LNCAP (cell line): ENCODE data around the gene NAT8L.

Experiments used
- TF ChIP-seq, protein P1 (sequence below): fragments of 450-650 bp; IDR thresholded peaks from 2 replicates; pipeline ENCODE4 v1.5.1; 2017; ENCODE audit warnings: mild to moderate bottlenecking

The NAT8L gene

DNA sequence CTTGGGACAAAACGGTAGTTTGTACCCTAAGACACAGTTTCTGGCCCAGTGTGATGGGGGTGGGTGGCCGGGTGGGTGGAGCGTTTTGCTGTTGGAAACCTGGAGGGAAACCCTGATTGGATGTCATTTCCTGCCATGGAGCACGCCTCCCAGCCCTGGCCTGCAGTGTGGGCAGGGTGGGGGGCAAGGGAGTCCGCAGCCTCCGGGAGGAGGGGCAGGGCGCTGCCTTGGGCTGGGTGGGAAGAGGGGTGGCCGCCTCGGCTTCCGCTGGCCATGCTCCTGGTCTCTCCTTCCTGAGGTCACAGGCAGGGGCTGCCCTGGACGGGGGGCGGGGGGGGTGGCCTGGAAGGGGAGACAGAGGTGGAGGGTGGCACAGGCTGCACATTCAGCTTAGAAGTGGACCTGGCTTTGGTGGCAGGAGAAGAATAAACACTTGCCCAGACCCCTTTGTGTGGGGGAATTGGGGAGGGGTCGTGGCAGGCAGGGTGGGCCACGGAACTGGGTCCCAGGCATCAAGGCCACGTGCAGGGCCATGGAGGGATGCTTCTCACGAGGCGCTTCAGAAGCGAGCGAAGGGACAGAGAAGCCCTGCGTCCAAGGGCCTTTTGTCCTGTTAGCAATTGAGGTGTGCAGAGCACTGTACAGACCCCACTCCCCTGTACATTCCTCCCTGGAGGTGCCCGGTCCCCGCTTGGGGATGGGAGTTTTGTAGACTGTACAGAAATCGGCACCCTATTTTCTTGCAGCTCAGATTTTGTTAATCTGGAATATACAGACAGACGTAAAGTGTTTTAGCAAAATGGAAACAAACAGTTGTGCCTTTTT lies 6.2 kb downstream of the NAT8L start:
- TF ChIP-seq, protein P1, sequence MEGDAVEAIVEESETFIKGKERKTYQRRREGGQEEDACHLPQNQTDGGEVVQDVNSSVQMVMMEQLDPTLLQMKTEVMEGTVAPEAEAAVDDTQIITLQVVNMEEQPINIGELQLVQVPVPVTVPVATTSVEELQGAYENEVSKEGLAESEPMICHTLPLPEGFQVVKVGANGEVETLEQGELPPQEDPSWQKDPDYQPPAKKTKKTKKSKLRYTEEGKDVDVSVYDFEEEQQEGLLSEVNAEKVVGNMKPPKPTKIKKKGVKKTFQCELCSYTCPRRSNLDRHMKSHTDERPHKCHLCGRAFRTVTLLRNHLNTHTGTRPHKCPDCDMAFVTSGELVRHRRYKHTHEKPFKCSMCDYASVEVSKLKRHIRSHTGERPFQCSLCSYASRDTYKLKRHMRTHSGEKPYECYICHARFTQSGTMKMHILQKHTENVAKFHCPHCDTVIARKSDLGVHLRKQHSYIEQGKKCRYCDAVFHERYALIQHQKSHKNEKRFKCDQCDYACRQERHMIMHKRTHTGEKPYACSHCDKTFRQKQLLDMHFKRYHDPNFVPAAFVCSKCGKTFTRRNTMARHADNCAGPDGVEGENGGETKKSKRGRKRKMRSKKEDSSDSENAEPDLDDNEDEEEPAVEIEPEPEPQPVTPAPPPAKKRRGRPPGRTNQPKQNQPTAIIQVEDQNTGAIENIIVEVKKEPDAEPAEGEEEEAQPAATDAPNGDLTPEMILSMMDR: no peak

DNA sequence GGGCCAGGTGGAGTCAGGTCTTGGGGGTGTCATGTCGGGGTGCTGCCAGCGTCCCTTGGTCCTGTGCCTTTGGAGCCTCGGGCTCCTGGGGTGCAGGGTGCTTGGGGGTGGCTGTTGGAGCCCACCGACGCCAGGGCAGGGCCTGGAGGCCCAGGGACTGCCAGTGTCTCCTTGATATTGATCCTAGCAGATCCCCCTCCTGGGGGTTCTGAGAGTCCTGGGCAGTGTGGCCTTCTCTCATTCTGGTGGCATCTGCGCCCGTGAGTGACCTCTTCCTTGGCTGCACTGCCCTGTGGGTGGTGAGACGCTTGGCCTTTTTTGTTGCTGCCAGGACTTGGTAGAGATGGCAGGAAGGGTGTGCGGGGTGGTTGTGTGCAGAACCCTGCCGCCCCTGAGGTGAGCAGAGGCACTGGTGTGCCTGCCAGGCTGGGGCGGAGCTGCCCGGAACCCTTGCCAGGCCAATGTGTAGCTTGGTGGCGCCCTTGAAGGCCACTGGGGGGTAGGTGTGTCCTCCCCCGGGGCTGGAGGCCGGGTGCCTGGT lies 7.0 kb downstream of the NAT8L start:
- TF ChIP-seq, protein P1: no peak

DNA sequence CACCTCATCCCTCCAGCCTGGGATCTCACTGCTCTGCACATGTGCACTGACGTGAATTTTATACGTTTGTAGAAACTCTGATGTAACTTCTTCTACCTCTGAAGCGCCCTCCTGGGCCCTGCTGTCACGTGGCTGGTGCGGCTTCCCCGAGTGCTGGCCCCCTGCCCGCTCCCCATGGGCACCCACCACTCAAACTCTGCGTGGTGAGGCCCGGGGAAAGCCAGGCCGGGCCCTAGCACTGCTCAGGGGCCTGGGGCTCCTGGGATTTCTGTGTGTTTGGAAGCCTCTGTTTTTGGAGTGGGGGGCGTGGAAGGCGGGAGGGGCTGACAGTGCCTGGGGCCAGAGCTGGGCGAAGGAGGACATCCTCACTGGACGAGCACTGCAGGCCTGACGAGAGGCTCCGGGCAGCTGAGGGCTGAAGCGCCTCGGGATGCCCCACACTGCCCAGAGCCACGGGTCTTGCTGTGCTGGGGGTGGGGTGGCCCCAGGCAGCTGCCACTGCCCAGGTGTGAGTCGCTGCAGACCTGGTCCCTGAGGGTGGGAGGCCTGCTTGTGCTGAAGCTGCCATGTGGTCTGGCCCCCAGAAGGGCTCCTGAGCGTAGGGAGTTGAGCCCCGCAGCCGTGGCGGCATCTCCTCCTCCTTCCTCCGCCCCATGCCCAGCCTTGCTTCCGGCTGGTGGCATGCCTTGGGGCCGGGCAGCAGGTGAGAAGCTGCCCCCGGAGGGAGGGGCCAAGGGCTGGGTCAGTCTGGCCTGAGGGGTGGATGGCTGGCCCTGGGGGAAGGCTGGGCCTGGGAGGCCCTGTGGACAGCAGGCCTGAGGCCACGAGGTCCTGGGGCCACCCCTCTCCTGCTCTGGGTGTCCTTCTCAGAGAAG lies 7.7 kb downstream of the NAT8L start:
- TF ChIP-seq, protein P1: no peak

DNA sequence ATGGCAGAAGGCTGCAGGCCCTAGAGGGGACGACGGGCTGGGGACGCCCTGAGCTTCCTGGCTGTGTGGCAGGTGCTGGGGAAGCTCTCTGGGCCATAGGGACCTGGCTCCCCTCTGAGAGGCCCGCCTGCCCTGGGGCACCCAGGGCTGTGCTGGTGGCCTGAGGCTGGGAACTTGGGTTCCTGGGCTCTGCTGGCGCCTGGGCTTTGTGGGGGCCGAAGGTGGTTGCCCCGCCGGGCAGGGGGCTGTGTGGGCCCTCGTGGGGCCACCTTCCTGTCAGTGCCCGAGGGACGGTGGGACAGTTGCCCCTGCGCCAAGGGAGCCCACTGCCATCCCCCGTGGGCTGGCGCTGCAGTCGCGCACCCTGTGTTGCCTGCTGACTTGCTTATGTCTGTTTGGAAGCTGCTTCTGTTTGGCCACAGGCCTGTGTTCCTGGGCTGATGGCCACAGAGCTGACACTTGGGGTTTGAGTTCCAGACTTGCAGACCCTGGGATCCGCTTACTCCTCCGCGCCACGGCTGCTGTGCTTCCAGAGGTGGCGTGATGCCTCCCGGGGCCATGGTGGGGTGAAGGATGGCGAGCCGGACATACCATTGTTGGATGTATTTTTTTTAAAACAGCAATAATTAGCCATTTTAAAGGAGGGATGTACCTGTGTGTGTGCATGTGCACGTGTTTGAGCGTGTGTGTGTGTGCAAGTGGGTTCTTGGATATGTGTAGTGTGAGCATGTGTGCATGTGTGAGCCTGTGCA lies 8.5 kb downstream of the NAT8L start:
- TF ChIP-seq, protein P1: no peak

DNA sequence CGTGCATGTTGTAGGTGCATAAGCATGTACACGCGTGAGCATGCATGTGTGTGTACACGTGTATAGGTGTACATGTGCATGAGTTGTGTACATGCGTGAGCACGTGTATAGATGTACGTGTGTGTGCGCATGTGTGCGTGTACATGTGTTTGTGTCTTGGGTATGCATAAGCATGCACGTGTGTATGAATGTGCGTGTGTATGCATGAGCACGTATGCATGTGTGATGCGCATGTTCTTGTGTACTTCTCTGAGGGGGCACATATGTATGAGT lies 9.0 kb downstream of the NAT8L start:
- TF ChIP-seq, protein P1: no peak

DNA sequence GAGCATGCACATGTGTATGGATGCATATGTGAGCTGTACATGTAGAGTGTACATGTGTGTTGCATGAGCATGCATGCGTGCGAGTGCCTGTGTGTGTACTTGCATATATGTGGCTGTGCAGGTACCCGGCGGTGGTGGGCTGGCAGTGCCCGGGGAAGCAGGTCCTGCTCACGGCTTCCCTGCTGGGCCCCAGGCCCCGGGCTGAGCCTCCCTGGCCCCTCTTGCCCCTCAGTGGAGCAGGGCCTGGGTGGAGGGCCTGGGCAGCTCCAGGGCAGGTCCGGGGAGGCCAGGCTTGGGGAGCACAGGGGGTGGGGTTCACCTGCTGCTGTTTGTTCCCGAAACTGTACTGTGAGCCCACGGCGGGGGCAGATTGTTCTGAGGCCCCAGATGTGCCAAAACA lies 9.4 kb downstream of the NAT8L start:
- TF ChIP-seq, protein P1: no peak
